ENCODE data around the gene MFAP3.

The MFAP3 gene

GRCh38 chr5:154038707-154039457 lies at the start of gene MFAP3, which contains the start of gene FAM114A2:
MFAP3 (plus strand) TSS chr5:154038967; CDS start chr5:154049723, 10,756 bp downstream.
FAM114A2 (minus strand) TSS chr5:154038910; CDS start chr5:154034953, 3,957 bp downstream.
- peak; percentile 100 for ATAC-seq
- 0 out of 2 replicates have a peak, but pooled peaks have one; percentile 19 for TF ChIP-seq ZFP3 (CRISPR knock-in tag; IDR thresholded peaks at IDR 0.05)
- TF ChIP-seq GLIS3 (CRISPR knock-in tag; IDR thresholded peaks at IDR 0.05): no peak
- TF ChIP-seq ISL1 (CRISPR knock-in tag; IDR thresholded peaks at IDR 0.05): no peak
- no peak for TF ChIP-seq PATZ1 (CRISPR knock-in tag; IDR thresholded peaks at IDR 0.05; ENCODE audit: borderline replicate concordance)
- no peak for TF ChIP-seq TSHZ2 (CRISPR knock-in tag; IDR thresholded peaks at IDR 0.05)

- ATAC-seq: no peak
Observed at GRCh38 chr5:153991168-153991567, 47.6 kb upstream of the MFAP3 start.

GRCh38 chr5:153998010-153998409 lies 40.8 kb upstream of the MFAP3 start:
- TF ChIP-seq CREB5 (CRISPR knock-in tag; IDR thresholded peaks at IDR 0.05; ENCODE audit: low read depth): no peak
- no peak for TF ChIP-seq ISL1 (CRISPR knock-in tag; IDR thresholded peaks at IDR 0.05)
- TF ChIP-seq GLIS3 (CRISPR knock-in tag; IDR thresholded peaks at IDR 0.05): no peak
- no peak for TF ChIP-seq CSDC2 (CRISPR knock-in tag; IDR thresholded peaks at IDR 0.05)
- TF ChIP-seq SNAI2 (CRISPR knock-in tag; IDR thresholded peaks at IDR 0.05): no peak
- TF ChIP-seq ESRRG (CRISPR knock-in tag; IDR thresholded peaks at IDR 0.05): no peak
- ATAC-seq: no peak

More at GRCh38 chr5:153991168-153991567, 47.6 kb upstream of the MFAP3 start:
- no peak for TF ChIP-seq RARB (CRISPR knock-in tag; IDR thresholded peaks at IDR 0.05)
- TF ChIP-seq OSR1 (CRISPR knock-in tag; IDR thresholded peaks at IDR 0.05): no peak
- no peak for TF ChIP-seq CSRNP3 (CRISPR knock-in tag; IDR thresholded peaks at IDR 0.05)
- TF ChIP-seq ZC3H10 (CRISPR knock-in tag; IDR thresholded peaks at IDR 0.05): no peak
- no peak for TF ChIP-seq ARNTL (CRISPR knock-in tag; IDR thresholded peaks at IDR 0.05; ENCODE audit: borderline replicate concordance, low read depth)
- TF ChIP-seq SNAI2 (CRISPR knock-in tag; IDR thresholded peaks at IDR 0.05): no peak
- no peak for TF ChIP-seq ZFP3 (CRISPR knock-in tag; IDR thresholded peaks at IDR 0.05)
- TF ChIP-seq BACH2 (CRISPR knock-in tag; IDR thresholded peaks at IDR 0.05; ENCODE audit: borderline replicate concordance): no peak
- TF ChIP-seq PPARA (CRISPR knock-in tag; IDR thresholded peaks at IDR 0.05; ENCODE audit: borderline replicate concordance): no peak
- no peak for TF ChIP-seq GLIS3 (CRISPR knock-in tag; IDR thresholded peaks at IDR 0.05)
- no peak for TF ChIP-seq CSDC2 (CRISPR knock-in tag; IDR thresholded peaks at IDR 0.05)
- TF ChIP-seq ZNF70 (CRISPR knock-in tag; IDR thresholded peaks at IDR 0.05): no peak
- TF ChIP-seq CREB5 (CRISPR knock-in tag; IDR thresholded peaks at IDR 0.05; ENCODE audit: low read depth): no peak
- TF ChIP-seq ZFP30 (CRISPR knock-in tag; IDR thresholded peaks at IDR 0.05): no peak
- TF ChIP-seq TCF4 (CRISPR knock-in tag; IDR thresholded peaks at IDR 0.05; ENCODE audit: borderline replicate concordance): no peak
- TF ChIP-seq ISL1 (CRISPR knock-in tag; IDR thresholded peaks at IDR 0.05): no peak
